ENCODE measurements around the gene PHACTR3. TPM values are rescaled to one million over a fixed set of nuclear protein-coding genes. Genes with fewer than 3 reads are reported as not detected.
A peak's percentile ranks its signal among the peaks of the same experiment; 100 is the strongest.

PHACTR3 gene
- total RNA-seq, 1 experiment from 2014 or later: not detected

DNA sequence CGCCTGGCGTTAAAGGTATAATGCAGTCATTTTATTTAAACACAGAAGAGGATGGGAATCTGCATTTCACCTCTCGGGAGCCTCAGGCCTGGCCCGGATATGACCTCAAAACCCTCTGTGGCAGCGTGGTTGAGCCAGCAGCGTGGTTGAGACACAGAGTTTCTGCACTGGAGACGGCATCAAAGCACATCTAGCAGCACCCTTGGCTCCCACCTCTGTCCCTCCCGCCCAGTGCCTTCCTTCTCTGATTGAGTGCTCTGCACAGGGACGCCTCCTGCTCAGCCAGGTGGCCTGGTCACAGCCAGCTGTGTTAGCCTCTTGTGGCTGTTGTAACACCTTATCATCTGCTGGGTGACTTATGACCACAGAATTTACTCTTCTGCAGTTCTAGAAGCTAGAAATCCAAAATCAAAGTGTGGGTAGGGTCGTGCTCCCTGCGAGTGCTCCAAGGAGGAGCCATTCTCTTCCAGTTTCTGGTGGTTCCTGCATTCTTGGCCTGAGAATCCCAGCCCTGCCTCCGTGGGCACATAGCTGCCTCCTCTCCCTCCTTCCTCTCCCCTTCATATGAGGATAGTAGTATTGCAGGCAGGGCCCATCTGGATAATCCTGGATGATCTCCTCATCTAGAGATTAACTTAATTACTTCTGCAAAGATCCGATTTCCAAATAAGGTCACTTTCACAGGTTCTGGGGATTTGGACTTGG lies 172.4 kb downstream of the PHACTR3 start:
- Histone ChIP-seq H4K91ac (ENCODE audit: insufficient read length, low read depth, low read length) (no peak overlapping the region), H2AFZ (ENCODE audit: low read length) (no peak overlapping the region), H3K27me3 (ENCODE audit: insufficient read depth, low read length) (no peaks in the 10 kb centered on the region; the same call in 1 of the 2 replicates), H4K20me1 (ENCODE audit: control insufficient read depth, insufficient read depth, insufficient read length) (no peaks in the 10 kb centered on the region), H3K14ac (ENCODE audit: insufficient read depth, low read length) (no peak overlapping the region), H3K56ac (ENCODE audit: insufficient read length, low read depth, low read length) (no peak overlapping the region), H3K9ac (ENCODE audit: extremely low read depth, insufficient read length, low read length) (no peak overlapping the region), H3K27ac (ENCODE audit: insufficient read length, low read depth, low read length) (no peak overlapping the region), H3K4me1 (ENCODE audit: insufficient read depth, low read length) (no peaks in the 10 kb centered on the region), H3K9me3 (ENCODE audit: control insufficient read depth, low read depth, low read length) (no peaks in the 10 kb centered on the region), H4K5ac (ENCODE audit: insufficient read length, low read depth, low read length) (no peak overlapping the region), H4K8ac (replicated peaks; ENCODE audit: insufficient read length, low read depth, low read length) (no peak overlapping the region), H2BK15ac (ENCODE audit: low read depth, low read length) (no peak overlapping the region), H2BK12ac (ENCODE audit: insufficient read length, low read depth, low read length) (no peak overlapping the region), H3K23ac (ENCODE audit: insufficient read length, low read depth, low read length) (no peak overlapping the region), H3K79me2 (ENCODE audit: insufficient read depth, low read length) (no peaks in the 10 kb centered on the region), H3K4me2 (ENCODE audit: insufficient read depth, insufficient read length, low read length) (no peak overlapping the region), H2BK5ac (ENCODE audit: insufficient read length, low read length) (no peak overlapping the region), H2BK120ac (ENCODE audit: low read depth, low read length, poor library complexity, severe bottlenecking) (no peak overlapping the region), H3K23me2 (ENCODE audit: insufficient read length, low read depth, low read length, poor library complexity, severe bottlenecking) (no peaks in the 10 kb centered on the region), H3K4ac (ENCODE audit: low read depth, low read length) (no peak overlapping the region), H3T11ph (ENCODE audit: low read length) (no peak overlapping the region), H2AK5ac (ENCODE audit: insufficient read length, low read length) (no peak overlapping the region), H3K79me1 (ENCODE audit: insufficient read depth, low read depth, low read length, poor library complexity, severe bottlenecking) (no peaks in the 10 kb centered on the region), H3K18ac (ENCODE audit: insufficient read length, low read depth, low read length) (no peak overlapping the region), H2BK20ac (ENCODE audit: low read depth, low read length, poor library complexity, severe bottlenecking) (no peak overlapping the region)
- Mint-ChIP-seq H3K27me3 (ENCODE audit: low read depth) (peaks cover 38% of the 10 kb centered on the region), H3K36me3 (ENCODE audit: insufficient read depth in 1 of 3, low read depth in 3 of 3) (no peaks in the 10 kb centered on the region), H3K4me3 (no peak overlapping the region), H3K4me1 (no peaks in the 10 kb centered on the region), H3K27ac (peak overlapping the region in 1 of 3 experiments; percentile 74; a peak in 1 of 7 replicates), H3K9me3 (peaks cover 0 to 37% of the 10 kb centered on the region in 2 experiments; a peak in 2 of 5 replicates)
- TF ChIP-seq, protein P1, sequence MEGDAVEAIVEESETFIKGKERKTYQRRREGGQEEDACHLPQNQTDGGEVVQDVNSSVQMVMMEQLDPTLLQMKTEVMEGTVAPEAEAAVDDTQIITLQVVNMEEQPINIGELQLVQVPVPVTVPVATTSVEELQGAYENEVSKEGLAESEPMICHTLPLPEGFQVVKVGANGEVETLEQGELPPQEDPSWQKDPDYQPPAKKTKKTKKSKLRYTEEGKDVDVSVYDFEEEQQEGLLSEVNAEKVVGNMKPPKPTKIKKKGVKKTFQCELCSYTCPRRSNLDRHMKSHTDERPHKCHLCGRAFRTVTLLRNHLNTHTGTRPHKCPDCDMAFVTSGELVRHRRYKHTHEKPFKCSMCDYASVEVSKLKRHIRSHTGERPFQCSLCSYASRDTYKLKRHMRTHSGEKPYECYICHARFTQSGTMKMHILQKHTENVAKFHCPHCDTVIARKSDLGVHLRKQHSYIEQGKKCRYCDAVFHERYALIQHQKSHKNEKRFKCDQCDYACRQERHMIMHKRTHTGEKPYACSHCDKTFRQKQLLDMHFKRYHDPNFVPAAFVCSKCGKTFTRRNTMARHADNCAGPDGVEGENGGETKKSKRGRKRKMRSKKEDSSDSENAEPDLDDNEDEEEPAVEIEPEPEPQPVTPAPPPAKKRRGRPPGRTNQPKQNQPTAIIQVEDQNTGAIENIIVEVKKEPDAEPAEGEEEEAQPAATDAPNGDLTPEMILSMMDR (conservative IDR thresholded peaks at IDR 0.05): no peak
- WGBS (ENCODE audit: extremely low coverage, insufficient read length, low lambda C conversion rate): no CpG with 5 or more reads among the region's 13 CpGs
- peak; percentile 19 for DNase-seq

All from H9 (cell line).